NCI-H2227 treated with DMSO at 0.1 percent for 48 hours (cell line): ENCODE measurements around the gene HLF.

Experiments used
- DNase-seq: peaks from one replicate; lab custom pipeline; 2025; lab: John Stamatoyannopoulos, UW

HLF gene

DNA sequence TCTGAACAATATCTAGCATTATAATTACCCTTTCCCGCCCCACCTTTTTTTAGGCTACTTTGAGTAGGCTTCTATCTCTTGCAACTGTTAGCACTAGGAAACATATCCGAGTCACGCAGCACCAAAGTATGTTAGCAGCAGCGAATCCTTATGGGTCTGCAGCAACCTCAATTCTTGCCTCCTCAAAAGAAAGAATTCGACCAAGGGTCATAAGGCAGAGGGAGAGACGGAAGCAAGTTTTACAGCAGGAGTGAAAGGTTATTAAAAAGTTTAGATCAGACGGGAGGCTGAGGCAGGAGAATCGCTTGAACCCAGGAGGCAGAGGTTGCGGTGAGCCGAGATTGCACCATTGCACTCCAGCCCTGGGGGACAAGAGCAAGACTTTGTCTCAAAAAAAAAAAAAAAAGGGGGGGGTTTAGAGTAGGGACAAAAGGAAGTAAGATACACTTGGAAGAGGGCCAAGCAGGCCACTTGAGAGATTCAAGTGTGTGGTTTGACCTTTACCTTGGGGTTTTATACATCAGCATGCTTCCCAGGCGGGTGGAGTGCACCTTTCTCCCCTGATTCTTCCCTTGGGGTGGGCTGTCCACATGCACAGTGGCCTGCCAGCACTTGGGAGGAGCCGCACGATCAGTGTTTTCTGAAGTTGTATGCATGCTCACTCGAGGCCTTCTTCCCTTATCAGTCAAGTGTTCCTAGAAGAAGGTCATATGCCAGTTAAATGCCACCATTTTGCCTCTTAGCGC, 67.7 kb downstream of the HLF start:
- DNase-seq = peak; percentile 16

DNA sequence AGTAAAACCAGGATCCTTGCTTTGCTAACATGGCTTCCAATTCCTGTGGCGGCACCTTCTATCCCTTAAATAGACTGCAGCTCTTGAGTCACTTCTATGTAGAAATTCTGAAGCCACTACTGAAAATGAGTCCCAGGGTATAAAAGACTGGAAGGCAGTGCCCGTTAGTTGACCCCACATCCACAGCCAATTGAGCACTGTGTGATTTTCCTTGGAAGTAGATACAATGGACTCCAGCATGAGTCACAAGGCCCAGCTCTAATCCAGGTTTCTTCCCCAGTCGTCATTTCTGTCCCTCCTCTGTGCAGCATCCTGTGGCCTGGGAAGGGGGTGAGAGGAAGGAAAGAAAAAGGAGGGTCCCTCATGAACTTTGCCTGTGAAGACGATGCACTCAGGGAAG, 69.5 kb downstream of the HLF start:
- DNase-seq = no peak

DNA sequence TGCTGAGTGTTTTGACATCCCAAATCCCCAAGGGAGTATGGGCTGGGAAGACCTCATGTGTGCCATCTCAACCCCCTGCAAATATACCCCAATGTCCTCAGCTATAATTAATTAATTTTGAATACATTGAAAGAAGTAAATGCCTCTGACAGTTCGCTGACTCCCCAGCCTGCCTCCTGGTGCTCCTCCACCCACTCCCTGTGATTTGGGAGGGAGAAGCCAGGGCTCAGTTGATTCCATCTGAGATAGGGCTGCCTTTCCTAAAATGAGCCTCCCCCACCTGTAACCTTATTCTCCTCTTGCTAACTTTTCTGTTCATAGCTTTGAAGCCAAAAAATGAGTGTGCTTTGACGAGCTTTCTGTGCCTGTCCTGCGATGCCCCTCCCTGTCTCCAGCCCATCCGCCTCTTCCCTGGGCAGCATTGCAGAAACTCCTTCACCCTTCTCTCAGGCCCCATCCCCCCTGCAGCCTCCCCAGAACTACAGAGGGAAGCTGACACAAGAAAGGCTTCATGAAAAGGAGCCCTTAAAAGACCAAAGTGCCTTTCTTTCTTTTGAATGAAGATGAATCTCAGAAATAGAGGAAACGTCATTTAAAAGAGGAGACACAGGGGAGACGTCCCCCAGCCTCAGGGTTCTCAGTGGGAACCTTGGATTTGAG, 70.3 kb downstream of the HLF start:
- no peak for DNase-seq

DNA sequence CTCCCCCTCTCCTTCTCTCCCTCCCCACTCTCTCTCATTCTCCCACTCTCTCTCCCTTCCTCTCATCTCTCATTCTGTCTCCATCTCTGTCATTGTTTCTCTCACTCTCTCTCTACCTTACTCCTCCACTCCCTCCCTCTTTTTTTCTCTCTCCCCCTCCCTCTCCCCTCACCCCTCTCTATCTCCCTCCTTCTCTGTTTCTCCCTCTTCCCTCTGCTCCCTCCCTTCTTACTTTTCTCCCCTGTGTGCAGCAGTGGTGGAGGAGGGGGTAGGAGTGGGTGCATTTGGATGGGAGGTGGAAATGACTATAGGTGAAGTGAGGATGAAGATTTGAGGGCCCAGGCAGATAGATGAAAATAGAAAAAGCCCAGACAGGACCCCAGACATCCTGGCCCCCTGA, 70.9 kb downstream of the HLF start:
- no peak for DNase-seq

DNA sequence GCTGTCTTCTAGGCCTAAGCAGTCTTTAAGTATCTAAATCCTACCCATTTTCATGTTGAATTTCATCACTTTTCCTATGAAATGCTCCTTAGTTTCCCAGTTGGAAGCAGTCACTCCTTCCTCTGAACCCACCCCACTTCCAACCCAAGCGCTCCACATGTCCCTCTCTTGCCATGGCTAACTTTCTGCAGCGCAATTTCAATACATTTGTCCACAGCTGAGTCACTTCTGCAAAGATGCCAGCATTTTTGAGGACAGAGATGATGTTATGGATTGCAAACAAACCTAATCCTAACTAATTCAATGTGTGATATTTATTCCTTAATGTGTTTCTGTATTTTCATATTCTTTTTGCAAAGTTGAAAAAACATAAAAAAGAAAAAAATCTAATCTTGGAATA, 71.7 kb downstream of the HLF start:
- no peak for DNase-seq

DNA sequence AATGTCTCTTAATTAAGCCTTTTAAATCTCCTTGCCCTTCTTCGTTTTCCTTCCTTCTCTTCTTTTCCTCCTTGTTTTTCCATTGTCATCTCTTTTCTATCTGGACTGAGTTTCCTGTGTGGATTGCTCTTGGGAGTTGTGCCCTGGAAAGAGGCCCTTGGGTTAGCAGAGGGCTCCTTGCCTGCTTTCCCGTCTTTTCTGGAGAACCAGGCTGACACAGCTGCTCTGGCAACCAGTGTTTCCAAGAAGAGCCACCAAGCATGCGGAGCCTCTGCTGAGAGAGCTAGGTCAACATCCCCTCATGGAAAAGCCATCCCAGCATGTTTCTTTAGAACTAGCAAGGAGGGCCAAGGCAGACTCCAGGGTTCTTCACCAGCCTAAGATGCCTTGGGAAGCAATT, 75.4 kb downstream of the HLF start:
- DNase-seq = no peak

DNA sequence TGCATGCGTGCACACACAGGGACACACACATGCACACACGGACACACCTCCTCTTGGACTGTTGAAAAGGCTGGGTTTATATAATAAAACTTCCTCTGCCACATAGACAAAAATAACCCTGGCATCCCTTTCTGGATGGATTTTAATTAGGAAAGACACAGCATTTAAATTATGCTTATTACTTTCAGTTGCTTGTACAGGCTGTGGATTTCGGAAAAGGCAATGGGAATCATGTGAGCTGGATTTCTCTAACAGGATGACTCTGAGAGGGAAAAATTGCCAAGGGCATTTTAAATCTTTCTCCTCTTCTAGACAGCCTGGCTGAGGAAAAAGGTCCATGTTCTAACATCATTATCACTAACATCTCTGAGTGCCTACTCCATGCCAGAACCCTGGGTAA, 75.9 kb downstream of the HLF start:
- no peak for DNase-seq

DNA sequence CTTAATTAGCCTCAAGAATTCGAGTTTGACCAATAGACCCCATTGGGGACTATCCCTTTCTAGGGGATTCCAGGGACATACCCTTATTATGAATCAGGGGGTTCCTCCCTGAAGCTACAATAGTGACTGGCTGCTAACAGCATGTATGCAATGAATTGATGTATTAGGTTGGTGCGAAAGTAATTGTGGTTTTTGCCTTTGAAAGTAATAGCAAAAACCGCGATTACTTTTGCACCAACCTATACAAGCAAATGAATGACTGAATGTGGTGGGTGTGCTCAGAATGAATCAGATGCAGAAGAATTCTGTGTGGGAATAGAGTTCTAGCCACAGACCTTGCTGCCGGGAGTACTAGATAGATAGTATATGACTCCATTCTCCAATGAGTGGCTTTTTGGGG, 76.7 kb downstream of the HLF start:
- no peak for DNase-seq

DNA sequence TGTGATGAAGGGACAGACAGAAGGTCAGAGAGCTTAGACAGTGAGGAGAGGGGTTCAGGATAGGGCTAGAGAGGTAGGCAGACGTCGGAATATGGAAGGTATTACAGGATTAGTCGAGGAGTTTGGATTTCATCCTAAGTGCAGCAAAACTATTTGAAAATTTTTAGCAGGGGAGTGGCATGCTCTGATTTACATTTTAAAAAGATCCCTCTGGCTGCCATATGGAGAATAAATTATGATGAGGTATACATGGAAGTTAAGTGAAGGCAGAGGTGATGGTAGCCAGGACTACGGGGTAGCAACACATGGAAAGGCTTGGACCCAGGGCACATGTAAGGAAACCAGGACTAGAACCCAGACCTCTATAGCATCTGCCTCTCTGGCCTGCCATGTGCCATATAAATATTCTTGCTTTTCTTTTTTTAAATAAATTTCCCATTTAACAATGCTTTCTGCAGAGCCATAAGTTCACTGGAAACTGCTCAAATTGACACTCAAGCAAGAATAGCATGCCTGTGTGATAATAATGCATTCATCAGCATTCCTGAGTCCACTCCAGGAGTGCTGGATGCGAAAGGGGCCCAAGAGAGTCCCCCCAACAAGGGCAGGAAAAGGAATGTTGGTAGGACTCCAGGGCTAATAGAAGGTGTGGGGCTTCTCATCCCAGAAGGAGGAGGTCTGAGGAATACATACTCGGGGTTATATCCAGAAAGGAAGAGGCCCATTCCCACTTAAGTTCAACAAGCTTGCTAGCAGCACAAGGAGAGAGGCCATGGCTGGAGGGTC, 78.2 kb downstream of the HLF start:
- no peak for DNase-seq

DNA sequence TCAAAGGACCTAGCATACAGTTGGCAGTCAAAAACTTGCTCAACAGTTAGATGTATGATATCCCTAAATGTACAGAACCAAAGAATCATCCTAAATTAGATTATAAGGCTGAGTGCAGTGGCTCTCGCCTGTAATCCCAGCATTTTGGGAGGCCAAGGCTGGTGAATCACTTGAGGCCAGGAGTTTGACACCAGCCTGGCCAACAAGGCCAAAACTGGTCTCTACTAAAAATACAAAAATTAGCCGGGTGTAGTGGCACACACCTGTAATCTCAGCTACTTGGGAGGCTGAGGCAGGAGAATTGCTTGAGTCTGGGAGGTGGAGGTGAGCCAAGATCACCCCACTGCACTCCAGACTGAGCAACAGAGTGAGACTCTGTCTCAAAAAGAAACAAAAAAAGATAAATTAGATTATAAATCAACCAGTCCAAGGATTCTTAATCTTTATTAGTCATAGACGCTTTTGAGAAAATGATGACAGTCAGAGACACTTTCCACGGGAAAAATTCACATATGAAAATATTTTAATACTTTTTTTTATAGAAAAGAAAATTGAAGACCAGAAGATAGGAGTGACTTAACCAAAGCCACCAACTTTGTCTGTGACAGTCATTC, 79.2 kb downstream of the HLF start:
- DNase-seq = no peak

DNA sequence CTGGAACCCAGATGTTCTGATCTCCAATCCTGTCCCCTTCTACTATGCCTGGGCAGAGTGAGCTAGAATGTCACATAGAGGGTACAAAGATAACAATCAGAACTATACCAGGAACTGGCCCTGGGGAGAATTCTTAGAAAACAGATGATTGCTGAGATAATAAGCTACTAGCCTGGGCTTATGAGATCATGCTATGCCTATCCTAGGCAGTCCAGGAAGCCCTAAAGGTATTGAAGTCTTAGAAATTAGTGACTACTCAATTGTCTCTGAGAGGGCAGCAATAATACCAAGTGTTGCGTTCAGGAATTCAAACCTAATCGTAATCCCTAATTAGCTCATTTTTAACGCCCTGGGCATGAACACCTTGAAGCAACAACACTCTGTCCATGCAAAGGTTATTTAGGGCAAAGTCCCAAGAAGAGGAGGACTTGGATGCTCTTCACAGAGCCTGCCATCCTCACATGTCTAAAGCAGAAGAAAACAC, 79.8 kb downstream of the HLF start:
- DNase-seq = no peak

DNA sequence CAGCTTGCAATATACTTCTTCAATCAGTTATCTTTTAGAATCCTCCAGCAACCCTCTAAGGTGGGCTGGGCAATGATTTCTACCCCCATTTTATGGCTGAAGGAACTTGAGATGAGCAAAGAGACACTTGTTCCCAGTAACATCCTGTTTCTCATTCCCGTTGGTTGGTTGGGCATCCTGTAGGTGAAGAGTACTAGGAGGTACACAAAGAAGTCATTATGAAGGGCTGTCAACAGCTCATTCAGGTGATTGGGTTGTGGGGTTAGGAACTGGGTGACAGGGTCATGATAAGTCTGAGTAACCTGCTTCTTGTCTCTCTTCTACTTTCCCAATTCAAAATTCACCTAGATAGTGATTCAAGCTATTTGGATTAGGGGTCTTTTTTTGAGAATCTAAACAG, 80.4 kb downstream of the HLF start:
- DNase-seq = no peak

DNA sequence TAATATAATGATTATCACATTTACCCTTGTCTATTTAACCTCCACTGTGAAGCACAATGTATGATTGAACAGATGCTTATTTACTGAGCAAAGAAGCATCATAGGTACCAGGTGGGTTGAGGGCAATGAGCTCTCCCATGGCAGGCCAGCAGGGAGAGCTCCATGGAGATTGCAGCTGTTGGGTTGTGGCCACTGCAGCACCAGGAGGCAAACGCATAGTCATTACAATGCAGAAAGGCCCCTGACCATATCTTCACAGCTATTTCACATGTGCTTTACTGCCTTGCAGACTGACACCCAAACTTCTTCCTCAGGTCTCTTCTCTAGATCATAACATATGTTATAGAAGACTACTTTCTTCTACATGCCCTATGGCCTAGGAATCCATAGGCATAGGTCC, 81.9 kb downstream of the HLF start:
- no peak for DNase-seq

DNA sequence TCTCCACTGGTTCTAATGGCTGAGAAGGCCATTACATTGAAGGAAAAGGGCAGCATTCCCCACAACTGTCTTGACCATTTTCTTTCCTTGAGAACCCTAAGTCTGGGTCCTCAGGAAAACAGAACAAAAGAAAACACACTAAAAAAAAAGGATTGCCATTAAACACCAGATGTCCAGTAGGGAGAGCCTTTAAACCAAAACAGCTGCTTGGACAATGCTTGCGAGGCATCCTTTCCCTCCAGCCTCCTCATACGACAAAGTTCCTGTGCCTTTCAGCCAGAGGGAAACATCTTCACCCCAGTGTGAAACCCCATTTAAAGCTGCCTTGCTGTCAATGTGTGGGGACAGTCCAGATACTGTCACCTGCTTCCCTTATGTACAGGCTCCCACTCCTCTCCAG, 82.6 kb downstream of the HLF start:
- DNase-seq = no peak

DNA sequence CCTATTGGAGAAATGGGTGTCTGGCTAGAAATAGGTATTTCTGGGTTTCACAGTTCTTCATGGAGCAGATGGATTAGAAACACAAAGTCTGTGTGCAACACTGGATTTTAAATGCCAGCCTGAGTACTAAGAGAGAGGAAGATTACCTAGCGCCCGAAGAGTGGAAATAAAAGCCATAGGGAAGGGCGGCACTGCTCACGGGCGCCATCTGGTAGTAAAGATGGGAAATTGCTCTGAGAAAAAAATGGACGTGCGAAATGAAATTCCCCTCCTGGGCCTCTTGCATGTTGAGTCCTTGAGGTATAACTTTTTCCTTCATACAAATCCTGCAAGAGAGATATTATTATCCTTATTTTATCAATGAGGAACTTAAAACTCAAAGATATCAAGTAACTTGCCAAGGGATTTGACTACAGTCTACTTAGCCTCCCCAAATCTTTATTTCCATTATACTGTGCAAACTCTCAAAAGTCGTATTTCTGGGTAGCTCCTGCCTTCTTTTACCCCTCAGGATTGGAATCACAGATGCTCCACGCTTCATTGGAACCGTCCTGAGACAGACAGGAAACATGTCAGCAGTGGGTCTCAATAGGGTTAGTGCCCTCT, 84.1 kb downstream of the HLF start:
- DNase-seq = peak; percentile 60

DNA sequence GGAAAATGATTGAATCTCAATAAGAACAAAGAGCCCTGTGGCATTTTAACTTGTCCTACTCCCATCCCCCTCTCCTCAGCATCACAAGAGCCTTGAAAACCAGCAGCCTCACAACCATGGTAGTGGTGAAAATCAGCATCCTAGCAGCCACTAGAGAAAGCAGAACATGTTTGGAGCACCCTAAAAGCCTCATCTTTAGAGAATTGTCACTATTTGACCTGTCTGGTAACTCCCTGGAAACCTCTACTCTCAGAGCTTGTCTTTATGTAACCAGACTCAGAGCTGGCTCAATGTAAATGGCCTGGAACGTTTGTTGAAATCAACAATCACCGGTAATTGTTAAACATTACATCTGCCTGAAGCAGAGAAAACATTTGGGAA, 86.1 kb downstream of the HLF start:
- no peak for DNase-seq

DNA sequence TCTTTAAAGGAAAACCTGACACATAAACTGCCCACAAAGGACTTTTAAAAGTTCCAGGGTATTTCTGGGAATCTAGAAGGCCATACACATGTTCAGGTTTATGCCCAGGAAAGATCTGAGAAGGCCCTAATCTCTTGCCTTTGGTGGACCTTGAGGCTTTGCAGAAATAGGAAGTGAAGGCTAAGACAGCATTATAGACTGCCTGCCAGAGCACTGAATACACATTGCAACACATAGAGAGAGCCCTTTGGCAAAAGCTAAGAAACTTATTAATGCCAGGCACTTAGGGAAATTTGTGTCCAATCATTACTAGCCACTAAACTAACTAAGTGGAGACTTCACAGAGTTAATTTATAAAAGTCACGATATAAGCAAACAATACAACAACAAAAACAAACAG, 86.5 kb downstream of the HLF start:
- no peak for DNase-seq

DNA sequence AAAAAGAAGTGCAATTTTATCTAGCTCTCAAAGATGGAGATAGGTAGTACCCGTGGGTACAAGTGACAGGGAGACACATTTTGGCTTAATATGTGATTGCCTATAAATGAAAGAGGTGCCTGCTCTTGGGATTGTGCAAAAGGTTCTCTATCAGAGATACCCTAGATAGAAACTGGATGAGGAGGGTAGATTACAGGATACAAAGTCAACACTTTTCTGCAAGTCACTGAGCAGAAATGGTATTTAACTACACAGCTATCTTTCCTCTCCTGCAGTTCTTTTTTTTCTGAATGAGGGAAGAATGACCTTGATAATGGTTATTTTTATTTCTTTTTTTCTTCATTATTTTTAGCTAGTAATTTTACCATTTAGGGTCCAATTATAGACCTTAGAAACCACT, 89.2 kb downstream of the HLF start:
- DNase-seq = no peak

DNA sequence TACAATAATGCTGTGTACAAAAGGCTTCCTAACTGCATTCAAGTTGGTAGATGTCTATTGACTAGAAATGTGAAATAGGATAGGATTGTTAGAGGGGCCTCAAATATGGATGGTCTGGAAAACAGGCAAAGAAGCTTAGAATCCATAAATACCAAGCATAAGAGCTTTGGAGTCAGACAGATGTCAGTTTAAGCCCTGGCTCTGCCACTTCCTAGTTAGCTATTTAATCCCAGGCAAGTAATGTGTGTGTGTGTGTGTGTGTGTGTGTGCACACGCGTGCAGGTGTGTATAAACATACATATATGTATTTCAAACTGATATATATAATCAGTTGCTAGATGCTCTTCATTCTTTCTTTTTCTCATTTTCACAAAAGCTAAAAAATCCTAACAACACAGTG, 90.2 kb downstream of the HLF start:
- DNase-seq = no peak

DNA sequence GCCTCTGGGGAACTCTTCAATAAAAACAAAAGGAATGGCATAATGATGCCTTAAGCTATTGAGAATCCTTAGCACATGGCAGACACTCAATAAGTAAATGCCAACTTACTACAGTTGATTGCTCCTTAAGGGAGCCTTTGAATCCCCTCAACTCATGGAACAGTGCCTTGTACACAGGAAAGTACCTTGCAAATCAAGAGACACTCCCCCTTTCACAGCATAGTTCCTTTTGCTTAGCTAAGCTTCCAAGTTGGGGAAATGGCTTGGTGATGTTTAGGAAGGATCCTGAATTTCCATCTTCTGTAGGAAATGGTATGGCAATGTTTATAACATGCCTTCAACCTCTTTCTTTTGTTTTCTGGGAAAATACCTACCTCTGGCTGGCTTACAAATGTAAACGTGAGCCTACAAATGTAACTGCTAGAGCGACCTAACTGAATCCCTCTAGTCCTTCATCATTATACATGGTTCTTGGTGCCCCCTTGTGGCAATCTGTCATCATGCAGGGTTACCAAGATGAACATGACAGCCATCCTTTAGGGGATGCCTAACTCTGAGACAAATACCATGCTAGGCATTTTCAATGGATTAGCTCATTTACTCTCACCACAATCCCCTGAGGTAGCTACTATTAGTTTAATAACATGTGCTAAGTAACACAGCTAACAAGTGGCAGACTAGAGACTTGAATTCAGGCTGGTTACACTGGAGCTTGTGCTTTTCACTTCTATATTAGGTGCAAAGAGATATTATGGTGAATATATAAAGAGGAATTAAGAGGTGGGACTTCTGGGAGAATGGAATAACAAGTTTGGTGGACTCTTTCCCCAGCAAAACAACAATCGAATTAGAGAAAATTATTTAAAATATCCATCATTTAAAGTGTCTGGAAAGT, 91.9 kb downstream of the HLF start:
- DNase-seq = peak; percentile 50

DNA sequence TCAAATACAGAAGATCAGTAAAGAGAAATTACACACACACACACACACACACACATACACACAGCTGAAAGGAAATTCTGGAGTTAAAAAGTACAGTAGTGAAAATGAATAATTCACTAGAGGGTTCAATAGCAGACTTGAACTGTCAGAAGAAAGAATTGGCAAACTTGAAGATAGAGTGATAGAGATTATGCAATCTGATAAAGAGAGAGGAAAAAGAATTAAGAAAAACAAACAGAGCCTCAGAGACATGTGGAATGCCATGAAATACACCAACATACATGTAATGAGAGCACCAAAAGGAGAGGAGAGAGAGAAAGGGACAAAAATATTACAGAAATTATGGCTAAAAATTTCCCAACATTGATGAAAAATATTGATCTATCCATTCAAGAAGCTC, 96.2 kb downstream of the HLF start:
- DNase-seq = no peak
